DND-41 (cell line): ENCODE data around the gene TUT4.

Source experiments
- ATAC-seq: fragments of 200-7000 bp; cut with Tn5 transposase; 3 replicates; pipeline ENCODE4 v1.9.1; 2021; ENCODE audit warnings: low read depth; ENCODE audit not compliant: insufficient read depth
- DNase-seq: peaks from one replicate; pipeline ENCODE4 v3.0.0-alpha.2; 2020
- H2AFZ ChIP-seq: 2 replicates; pipeline ENCODE4 v1.6.0; 2012; ENCODE audit warnings: low read depth, low read length
- H3K27ac ChIP-seq: 2 replicates; pipeline ENCODE4 v1.5.1; 2012; ENCODE audit warnings: low read length, inconsistent platforms
- H3K27me3 ChIP-seq: fragments of 200-600 bp; sonication (generic); 2 replicates; pipeline ENCODE4 v1.6.0; 2012; ENCODE audit warnings: low read length, mild to moderate bottlenecking, inconsistent platforms; ENCODE audit not compliant: insufficient read depth, poor library complexity
- H3K36me3 ChIP-seq: 2 replicates; pipeline ENCODE4 v1.5.1; 2012; ENCODE audit warnings: low read length, inconsistent platforms; ENCODE audit not compliant: insufficient read depth
- H3K4me1 ChIP-seq: 2 replicates; pipeline ENCODE4 v1.5.1; 2012; ENCODE audit warnings: mild to moderate bottlenecking, low read length; ENCODE audit not compliant: insufficient read depth
- H3K4me2 ChIP-seq: 2 replicates; pipeline ENCODE4 v1.6.0; 2012; ENCODE audit warnings: mild to moderate bottlenecking, moderate library complexity, low read length, inconsistent platforms; ENCODE audit not compliant: insufficient read depth
- H3K4me3 ChIP-seq, 2 experiments: fragments of 200-600 bp in 1 of 2; shearing (Covaris generic) in 1 of 2; 2 replicates each; pipeline ENCODE4 v1.5.1; 2012 to 2016; ENCODE audit warnings: inconsistent platforms in 2 of 2, low read length in 2 of 2, mild to moderate bottlenecking in 2 of 2, low read depth in 1 of 2, moderate library complexity in 1 of 2
- H3K79me2 ChIP-seq: 2 replicates; pipeline ENCODE4 v1.6.0; 2012; ENCODE audit warnings: low read length, inconsistent platforms; ENCODE audit not compliant: insufficient read depth
- H3K9ac ChIP-seq: 2 replicates; pipeline ENCODE4 v1.6.0; 2012; ENCODE audit warnings: low read depth, mild to moderate bottlenecking, inconsistent platforms, low read length, moderate library complexity
- H3K9me3 ChIP-seq: 2 replicates; pipeline ENCODE4 v1.5.1; 2012; ENCODE audit warnings: low read length, moderate library complexity, mild to moderate bottlenecking, inconsistent platforms; ENCODE audit not compliant: insufficient read depth, severe bottlenecking
- H4K20me1 ChIP-seq: 2 replicates; pipeline ENCODE4 v1.6.0; 2012; ENCODE audit warnings: low read length; ENCODE audit not compliant: insufficient read depth
- CTCF ChIP-seq: IDR thresholded peaks from 2 replicates; pipeline ENCODE4 v1.5.1; 2012; ENCODE audit warnings: borderline replicate concordance, low read length, moderate library complexity, mild to moderate bottlenecking; ENCODE audit not compliant: poor library complexity, severe bottlenecking; ENCODE audit errors: extremely low read depth
- EZH2 ChIP-seq: IDR thresholded peaks from 3 replicates; pipeline ENCODE4 v1.6.1; 2012; ENCODE audit warnings: borderline replicate concordance, low read depth, mild to moderate bottlenecking, moderate library complexity, low read length, inconsistent platforms; ENCODE audit not compliant: severe bottlenecking

Gene TUT4

GRCh38 chr1:52504720-52505119, 48.2 kb downstream of the TUT4 start:
- Histone ChIP-seq H3K27ac (no peak overlapping the region), H3K4me3 (no peak overlapping the region), H3K36me3 (peaks cover 57% of the 10 kb centered on the region), H3K4me2 (no peak overlapping the region), H3K4me1 (no peaks in the 10 kb centered on the region), H2AFZ (no peak overlapping the region), H3K79me2 (peaks cover 11% of the 10 kb centered on the region), H4K20me1 (no peaks in the 10 kb centered on the region), H3K9ac (no peak overlapping the region), H3K9me3 (no peaks in the 10 kb centered on the region), H3K27me3 (no peaks in the 10 kb centered on the region)
- ATAC-seq (no peak), DNase-seq (no peak)
- TF ChIP-seq CTCF (no peak), EZH2 (no peak)

GRCh38 chr1:52503706-52504105, 49.2 kb downstream of the TUT4 start:
- TF ChIP-seq EZH2 (no peak), CTCF (no peak)
- Histone ChIP-seq H3K9ac (no peak overlapping the region), H2AFZ (no peak overlapping the region), H3K9me3 (no peaks in the 10 kb centered on the region), H3K4me3 (no peak overlapping the region), H3K36me3 (peaks cover 54% of the 10 kb centered on the region), H3K4me2 (no peak overlapping the region), H3K27me3 (no peaks in the 10 kb centered on the region), H4K20me1 (peaks cover 6% of the 10 kb centered on the region; the same call in 1 of the 2 replicates), H3K27ac (no peak overlapping the region), H3K4me1 (no peaks in the 10 kb centered on the region), H3K79me2 (peaks cover 19% of the 10 kb centered on the region)
- DNase-seq (no peak), ATAC-seq (no peak)

GRCh38 chr1:52502789-52503188, 50.1 kb downstream of the TUT4 start:
- DNase-seq (no peak), ATAC-seq (no peak)
- Histone ChIP-seq H3K4me2 (no peak overlapping the region), H2AFZ (no peak overlapping the region), H4K20me1 (peaks cover 6% of the 10 kb centered on the region; the same call in 1 of the 2 replicates), H3K27ac (no peak overlapping the region), H3K79me2 (peaks cover 23% of the 10 kb centered on the region), H3K27me3 (no peaks in the 10 kb centered on the region), H3K9ac (no peak overlapping the region), H3K9me3 (no peaks in the 10 kb centered on the region), H3K4me3 (no peak overlapping the region), H3K36me3 (peaks cover 45% of the 10 kb centered on the region), H3K4me1 (no peaks in the 10 kb centered on the region)
- TF ChIP-seq EZH2: no peak
- TF ChIP-seq CTCF: no peak

- DNase-seq (no peak), ATAC-seq (no peak)
- H2AFZ ChIP-seq: no peak overlapping the region
- H3K27me3 ChIP-seq: no peaks in the 10 kb centered on the region
- no peak overlapping the region for H3K4me3 ChIP-seq
- no peak overlapping the region for H3K27ac ChIP-seq
- TF ChIP-seq EZH2 (no peak), CTCF (no peak)
- no peak overlapping the region for H3K4me2 ChIP-seq
- no peaks in the 10 kb centered on the region for H3K4me1 ChIP-seq
- no peak overlapping the region for H3K9ac ChIP-seq
- H3K9me3 ChIP-seq: no peaks in the 10 kb centered on the region
- peaks cover 75% of the 10 kb centered on the region for H3K36me3 ChIP-seq
- peaks cover 2% of the 10 kb centered on the region; the same call in 1 of the 2 replicates for H3K79me2 ChIP-seq
- no peaks in the 10 kb centered on the region for H4K20me1 ChIP-seq
Measured at GRCh38 chr1:52487632-52488031, 65.3 kb downstream of the TUT4 start.
